Measurements from ENCODE around the gene MOCOS.

MOCOS gene

DNA sequence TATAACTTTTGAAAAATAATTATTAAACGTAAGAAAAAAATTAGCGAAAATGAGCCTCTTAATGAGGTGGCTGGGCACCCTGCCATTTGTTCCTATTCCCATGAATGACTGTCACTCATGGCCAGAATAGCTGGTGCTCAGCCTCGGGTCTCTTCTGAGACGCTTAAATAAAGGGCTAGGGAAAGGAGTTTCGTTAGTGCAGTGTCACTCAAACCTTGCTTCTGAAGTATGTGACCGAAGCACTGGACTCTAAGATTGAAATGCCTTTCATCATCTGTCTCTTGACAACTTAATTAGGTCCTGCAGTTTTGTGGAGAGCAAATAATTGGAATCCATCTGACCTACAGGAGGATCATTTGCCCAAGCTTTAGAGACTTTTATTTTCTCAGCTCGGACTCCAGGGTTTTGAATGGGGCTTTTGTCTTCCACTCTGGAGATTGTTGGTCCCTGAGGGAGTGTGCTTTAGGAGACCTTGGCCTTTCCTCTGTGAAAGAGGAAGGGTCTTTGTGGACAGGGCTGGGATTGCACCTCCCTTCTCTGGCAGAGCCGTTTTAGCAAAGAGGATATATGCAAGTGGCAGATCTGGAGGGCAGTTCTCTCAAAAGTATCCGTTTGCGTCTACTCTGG, 67.9 kb downstream of the MOCOS start:
- TF ChIP-seq, protein P1, sequence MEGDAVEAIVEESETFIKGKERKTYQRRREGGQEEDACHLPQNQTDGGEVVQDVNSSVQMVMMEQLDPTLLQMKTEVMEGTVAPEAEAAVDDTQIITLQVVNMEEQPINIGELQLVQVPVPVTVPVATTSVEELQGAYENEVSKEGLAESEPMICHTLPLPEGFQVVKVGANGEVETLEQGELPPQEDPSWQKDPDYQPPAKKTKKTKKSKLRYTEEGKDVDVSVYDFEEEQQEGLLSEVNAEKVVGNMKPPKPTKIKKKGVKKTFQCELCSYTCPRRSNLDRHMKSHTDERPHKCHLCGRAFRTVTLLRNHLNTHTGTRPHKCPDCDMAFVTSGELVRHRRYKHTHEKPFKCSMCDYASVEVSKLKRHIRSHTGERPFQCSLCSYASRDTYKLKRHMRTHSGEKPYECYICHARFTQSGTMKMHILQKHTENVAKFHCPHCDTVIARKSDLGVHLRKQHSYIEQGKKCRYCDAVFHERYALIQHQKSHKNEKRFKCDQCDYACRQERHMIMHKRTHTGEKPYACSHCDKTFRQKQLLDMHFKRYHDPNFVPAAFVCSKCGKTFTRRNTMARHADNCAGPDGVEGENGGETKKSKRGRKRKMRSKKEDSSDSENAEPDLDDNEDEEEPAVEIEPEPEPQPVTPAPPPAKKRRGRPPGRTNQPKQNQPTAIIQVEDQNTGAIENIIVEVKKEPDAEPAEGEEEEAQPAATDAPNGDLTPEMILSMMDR (IDR thresholded peaks at IDR 0.05; ENCODE audit: low read depth, low read length, missing control alignments): no peak
- H3K36me3 ChIP-seq (replicated peaks): no peaks in the 10 kb centered on the region
- H3K27me3 ChIP-seq (replicated peaks): no peaks in the 10 kb centered on the region
- in situ Hi-C loops (cut with HindIII; ENCODE audit: low pct_ligation_motif_present, low sequenced_read_pairs): no loop called here
- H3K27ac ChIP-seq: no peak overlapping the region
- no peak overlapping the region for H3K4me3 ChIP-seq (ENCODE audit: low read depth, low read length)
- no peak for DNase-seq

DNA sequence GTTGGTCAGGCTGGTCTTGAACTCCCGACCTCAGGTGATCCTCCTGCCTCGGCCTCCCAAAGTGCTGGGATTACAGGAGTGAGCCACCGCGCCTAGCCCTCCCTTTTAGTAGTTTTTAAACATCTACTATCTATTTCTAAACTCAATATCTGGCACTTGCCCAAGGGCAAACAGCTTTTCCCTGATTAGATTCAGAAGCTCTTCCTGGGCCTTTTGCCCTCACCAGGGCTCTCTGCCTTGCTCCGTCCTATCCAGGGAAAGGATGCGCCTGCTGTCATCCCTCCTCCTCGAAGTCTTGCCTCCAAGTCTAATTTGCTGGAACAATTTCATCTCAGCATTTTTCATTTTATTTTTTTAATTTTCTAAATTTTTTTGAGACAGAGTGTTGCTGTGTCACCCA, 68.8 kb downstream of the MOCOS start:
- H3K27me3 ChIP-seq (replicated peaks): no peaks in the 10 kb centered on the region
- TF ChIP-seq, protein P1 (IDR thresholded peaks at IDR 0.05; ENCODE audit: low read depth, low read length, missing control alignments): no peak
- no peak for DNase-seq
- H3K36me3 ChIP-seq (replicated peaks): no peaks in the 10 kb centered on the region
- in situ Hi-C loops (cut with HindIII; ENCODE audit: low pct_ligation_motif_present, low sequenced_read_pairs): no loop called here
- no peak overlapping the region for H3K4me3 ChIP-seq (ENCODE audit: low read depth, low read length)
- H3K27ac ChIP-seq: no peak overlapping the region

DNA sequence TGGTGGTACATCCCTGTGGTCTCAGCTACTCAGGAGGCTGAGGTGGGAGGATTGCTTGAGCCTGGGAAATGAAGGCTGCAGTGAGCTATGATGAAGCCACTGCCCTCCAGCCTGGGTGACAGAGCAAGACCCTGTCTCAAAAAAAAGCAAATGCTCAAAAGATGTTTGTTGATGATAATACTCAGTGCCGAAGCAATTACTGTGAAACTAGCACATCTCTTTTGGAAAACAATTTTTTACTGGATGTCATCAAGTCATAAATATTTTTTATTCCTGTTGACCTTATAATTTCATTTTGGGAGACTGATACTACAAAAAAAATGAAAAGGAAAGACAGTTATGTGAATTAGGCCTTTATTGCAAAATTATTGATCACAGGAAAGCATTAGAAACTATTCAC, 75.7 kb downstream of the MOCOS start:
- in situ Hi-C loops (cut with HindIII; ENCODE audit: low pct_ligation_motif_present, low sequenced_read_pairs): no loop called here
- Histone ChIP-seq H3K36me3 (replicated peaks) (no peaks in the 10 kb centered on the region), H3K27ac (no peak overlapping the region), H3K27me3 (replicated peaks) (no peaks in the 10 kb centered on the region), H3K4me3 (ENCODE audit: low read depth, low read length) (no peak overlapping the region)
- TF ChIP-seq, protein P1 (IDR thresholded peaks at IDR 0.05; ENCODE audit: low read depth, low read length, missing control alignments): no peak
- no peak for DNase-seq

DNA sequence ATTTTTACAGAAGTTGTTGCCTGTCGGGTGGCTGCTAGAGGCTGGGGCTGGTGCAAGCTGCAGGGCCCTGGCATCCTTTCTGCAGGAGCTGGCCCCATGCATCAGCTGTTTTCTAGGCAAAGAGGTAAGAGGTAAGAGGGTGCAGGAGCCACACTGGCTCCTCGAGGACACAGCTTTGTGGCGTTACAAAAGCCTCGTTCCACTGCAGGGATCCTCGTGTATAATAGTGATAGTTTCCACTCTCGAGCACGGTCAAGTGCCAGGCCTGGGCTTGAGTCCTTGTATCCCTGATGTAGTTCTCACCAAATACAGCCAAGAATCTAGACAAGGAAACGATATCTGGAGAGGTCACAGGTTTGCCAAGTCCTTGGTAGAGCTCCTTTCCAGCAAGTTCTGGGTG, 77.0 kb downstream of the MOCOS start:
- in situ Hi-C loops (cut with HindIII; ENCODE audit: low pct_ligation_motif_present, low sequenced_read_pairs): no loop called here

DNA sequence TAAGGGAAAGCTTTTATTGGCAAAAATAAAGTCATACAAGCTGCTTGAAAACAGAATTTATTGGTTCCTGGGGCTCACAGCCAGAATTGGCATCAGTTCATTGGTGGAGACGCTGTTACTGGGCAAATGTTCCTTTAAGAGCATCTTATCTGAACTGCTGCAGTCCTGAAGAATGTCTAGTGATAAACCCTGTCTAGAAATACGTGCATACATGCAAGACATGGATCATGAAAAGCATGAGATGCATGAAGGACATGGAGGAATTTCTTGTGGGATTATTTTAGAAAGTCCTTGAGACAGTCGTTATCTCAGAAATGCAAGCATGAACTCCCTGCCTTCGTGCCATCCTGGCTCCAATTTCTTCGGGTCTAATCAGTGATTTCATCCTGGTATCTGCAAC, 77.7 kb downstream of the MOCOS start:
- no peaks in the 10 kb centered on the region for H3K36me3 ChIP-seq (replicated peaks)
- no peak overlapping the region for H3K4me3 ChIP-seq (ENCODE audit: low read depth, low read length)
- H3K27ac ChIP-seq: no peak overlapping the region
- H3K27me3 ChIP-seq (replicated peaks): no peaks in the 10 kb centered on the region
- TF ChIP-seq, protein P1 (IDR thresholded peaks at IDR 0.05; ENCODE audit: low read depth, low read length, missing control alignments): no peak
- in situ Hi-C loops (cut with HindIII; ENCODE audit: low pct_ligation_motif_present, low sequenced_read_pairs): no loop called here
- peak; percentile 34 for DNase-seq

More for the DNA sequence above, 77.0 kb downstream of the MOCOS start:
- TF ChIP-seq, protein P1 (IDR thresholded peaks at IDR 0.05; ENCODE audit: low read depth, low read length, missing control alignments): no peak
- Histone ChIP-seq H3K27me3 (replicated peaks) (no peaks in the 10 kb centered on the region), H3K4me3 (ENCODE audit: low read depth, low read length) (no peak overlapping the region), H3K27ac (no peak overlapping the region), H3K36me3 (replicated peaks) (no peaks in the 10 kb centered on the region)
- DNase-seq: no peak

DNA sequence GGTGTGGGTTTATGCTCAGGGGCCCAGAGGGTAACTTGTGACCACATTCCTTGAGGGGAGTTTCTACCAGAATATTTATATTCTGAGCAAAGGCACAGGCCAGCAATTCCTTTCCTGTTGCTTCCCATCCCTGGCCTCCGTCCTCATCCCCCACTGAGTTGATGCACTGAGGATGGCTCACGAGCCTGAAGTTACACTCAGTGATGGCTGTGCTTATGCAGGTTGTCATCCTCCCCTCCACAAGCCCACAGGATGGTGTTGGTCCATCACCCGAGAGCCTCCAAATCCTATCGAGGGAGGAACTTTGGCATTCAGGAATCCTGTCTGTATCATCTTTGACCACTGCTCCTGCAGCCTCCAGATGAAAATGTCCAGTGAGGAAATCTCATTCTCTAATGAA, 81.9 kb downstream of the MOCOS start:
- TF ChIP-seq, protein P1 (IDR thresholded peaks at IDR 0.05; ENCODE audit: low read depth, low read length, missing control alignments): no peak
- DNase-seq: no peak
- Histone ChIP-seq H3K27me3 (replicated peaks) (no peaks in the 10 kb centered on the region), H3K4me3 (ENCODE audit: low read depth, low read length) (no peak overlapping the region), H3K36me3 (replicated peaks) (no peaks in the 10 kb centered on the region), H3K27ac (no peak overlapping the region)
- in situ Hi-C loops (cut with HindIII; ENCODE audit: low pct_ligation_motif_present, low sequenced_read_pairs): no loop called here
